Astrocyte of the cerebellum (primary cell): ENCODE results near the gene ATRX.
A peak's percentile ranks its signal among the peaks of the same experiment; 100 is the strongest.
"Not testable (repeated sequence)": the region's sequence is repeated elsewhere in the genome, so short reads cannot be mapped to it uniquely, and the experiment has no call there.

Experiments
- DNase-seq: peaks from one replicate; pipeline ENCODE4 v3.0.0-alpha.2; 2011; ENCODE audit warnings: low read depth
- H3K4me3 ChIP-seq: 2 replicates; pipeline ENCODE4 v1.5.1; 2011; ENCODE audit warnings: mild to moderate bottlenecking, low read depth, low read length, moderate library complexity
- CTCF ChIP-seq: IDR thresholded peaks from 2 replicates; pipeline ENCODE4 v1.5.1; 2012; ENCODE audit warnings: low read length, low read depth, moderate library complexity, mild to moderate bottlenecking; ENCODE audit errors: missing control alignments
- in situ Hi-C: cut with HindIII; loops from 2 replicates; pipeline ENCODE4 v1.10.0; 2017; ENCODE audit warnings: low sequenced_read_pairs

The ATRX gene

GRCh38 chrX:77519765-77520164, 266.3 kb downstream of the ATRX start:
- DNase-seq = no peak
- no peak for TF ChIP-seq CTCF
- in situ Hi-C loops = no loop called here
- no peak overlapping the region for H3K4me3 ChIP-seq

DNA sequence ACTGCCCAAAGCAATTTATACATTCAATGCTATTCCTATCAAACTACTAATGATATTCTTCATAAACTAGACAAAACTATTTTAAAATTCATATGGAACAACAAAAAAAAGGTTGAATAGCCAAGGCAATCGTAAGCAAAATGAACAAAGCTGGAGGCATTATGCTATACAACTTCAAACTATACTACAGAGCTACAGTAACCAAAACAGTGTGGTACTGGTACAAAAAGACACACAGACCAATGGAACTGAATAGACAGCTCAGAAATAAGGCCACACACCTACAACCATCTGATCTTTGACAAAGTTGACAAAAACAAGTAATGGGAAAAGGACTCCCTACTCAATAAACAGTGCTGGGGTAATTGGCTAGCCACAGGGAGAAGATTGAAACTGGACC, 271.8 kb downstream of the ATRX start:
- in situ Hi-C loops = no loop called here

DNA sequence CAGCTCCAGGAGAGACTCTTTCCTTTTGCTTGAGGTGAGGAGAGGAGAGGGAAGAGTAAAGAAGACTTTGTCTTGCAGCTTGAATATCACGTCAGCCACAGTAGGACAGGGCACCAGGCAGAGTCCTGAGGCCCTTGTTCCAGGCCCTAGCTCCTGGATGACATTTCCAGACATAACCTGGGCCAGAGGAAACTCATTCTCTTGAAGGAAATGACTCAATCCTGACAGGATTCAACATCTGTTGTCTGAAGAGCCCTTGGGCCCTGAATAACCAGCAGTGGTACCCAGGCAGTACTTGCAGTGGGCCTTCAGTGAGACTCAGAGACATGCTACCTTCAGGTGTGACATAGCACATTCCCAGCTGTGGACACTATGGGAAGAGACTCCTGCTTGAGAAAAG, 276.0 kb downstream of the ATRX start:
- in situ Hi-C loops = no loop called here
- H3K4me3 ChIP-seq = no peak overlapping the region
- DNase-seq = no peak
- TF ChIP-seq CTCF = no peak

More for the DNA sequence above, 271.8 kb downstream of the ATRX start:
- H3K4me3 ChIP-seq = no peak overlapping the region
- TF ChIP-seq CTCF = no peak
- DNase-seq = no peak

DNA sequence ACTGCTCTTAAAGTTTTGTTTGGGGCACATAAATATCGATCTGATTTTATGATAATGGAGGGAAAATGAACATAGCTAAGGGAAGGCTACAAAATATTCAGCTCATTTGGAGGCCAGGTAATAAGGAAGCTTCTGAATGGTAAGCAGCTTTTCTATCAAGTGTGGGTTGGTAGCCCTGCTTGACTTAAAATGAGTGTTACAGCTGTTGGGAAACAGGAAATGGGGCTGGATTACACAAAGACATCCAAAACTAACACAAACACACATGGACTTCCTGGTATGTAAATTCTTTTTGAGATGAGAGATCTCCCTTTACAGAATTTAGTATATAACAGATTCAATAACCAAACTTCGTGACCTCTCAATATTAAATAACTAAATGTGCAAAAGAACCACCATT, 280.8 kb downstream of the ATRX start:
- no peak overlapping the region for H3K4me3 ChIP-seq
- DNase-seq = peak; percentile 5
- TF ChIP-seq CTCF = no peak
- in situ Hi-C loops = no loop called here

DNA sequence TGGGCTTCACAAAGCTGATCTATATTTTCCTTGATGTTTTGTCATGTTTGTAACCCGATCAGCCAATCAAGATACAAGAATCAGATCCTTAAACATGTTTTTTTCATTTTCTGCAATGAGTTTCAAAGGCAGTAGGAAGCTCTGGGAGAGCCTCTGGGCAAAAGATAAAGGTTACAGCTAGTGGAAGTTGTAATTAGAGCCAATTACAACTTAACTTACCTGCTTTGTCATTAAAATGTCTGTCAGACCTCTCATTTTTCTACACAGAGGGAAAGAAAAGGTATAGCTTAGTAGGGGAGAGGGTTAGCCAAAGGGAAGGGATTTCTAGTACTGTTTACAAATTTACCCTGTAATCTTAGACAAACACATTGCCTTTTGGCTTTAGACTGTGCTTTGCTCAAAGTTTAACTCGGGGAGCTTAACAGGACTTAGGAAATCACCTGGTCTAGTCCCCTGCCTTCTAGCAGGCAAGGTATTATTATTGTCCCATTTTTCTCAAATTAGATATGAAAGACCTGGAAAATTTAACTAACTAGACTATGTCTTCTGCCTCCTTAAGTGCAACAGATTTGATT, 283.0 kb downstream of the ATRX start:
- in situ Hi-C loops = no loop called here
- no peak for DNase-seq
- no peak overlapping the region for H3K4me3 ChIP-seq
- TF ChIP-seq CTCF = no peak

DNA sequence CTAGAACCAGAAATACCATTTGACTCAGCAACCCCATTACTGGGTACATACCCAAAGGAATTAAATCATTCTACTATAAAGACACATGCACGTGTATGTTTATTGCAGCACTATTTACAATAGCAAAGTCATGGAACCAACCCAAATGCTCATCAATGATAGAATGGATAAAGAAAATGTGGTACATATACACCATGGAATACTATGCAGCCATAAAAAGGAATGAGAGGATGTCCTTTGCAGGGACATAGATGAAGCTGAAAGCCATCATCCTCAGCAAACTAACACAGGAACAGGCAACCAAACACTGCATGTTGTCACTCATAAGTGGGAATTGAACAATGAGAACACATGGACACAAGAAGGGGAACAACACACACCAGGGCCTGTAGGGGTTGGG, 285.9 kb downstream of the ATRX start:
- H3K4me3 ChIP-seq, DNase-seq, in situ Hi-C loops: not testable (repeated sequence)

DNA sequence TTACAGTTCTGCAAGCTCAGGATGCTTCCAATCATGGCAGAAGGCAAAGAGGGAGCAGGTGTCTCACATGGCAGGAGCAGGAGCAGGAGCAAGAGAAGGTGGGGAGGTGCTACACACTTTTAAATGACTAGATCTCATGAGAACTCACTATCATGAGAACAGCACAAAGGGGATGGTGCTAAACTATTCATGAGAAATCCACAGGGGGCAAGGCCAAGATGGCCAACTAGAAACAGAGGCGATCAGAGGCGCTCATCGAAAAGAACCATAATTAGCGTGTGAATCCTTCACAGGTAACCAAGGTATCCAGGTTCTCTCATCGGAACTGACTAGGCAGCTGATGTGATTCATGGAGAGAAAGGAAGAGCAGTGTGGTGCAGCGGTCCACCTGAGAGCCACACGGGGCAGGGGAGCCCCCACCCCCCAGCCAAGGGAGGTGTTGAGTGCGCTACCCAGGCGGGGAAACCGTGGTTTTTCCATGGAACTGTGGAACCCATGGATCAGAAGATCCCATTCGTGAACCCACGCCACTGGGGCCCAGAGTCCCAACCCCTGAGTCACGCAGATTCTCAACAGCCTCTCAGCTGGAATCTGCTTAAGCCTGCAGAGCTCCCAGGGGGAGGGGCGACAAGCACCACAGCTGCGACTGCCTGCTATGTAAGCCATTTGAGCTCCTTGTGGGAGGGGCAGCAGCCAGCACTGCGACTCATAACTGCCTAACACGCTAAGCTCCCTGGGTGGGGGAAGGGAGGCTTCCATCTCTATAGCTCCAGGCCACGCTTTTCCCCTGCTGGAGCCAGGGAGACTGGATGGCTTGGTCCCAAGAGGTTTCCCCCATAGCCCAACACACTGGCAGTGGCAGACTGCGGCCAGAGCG, 292.1 kb downstream of the ATRX start:
- no peak for TF ChIP-seq CTCF
- in situ Hi-C loops = no loop called here
- DNase-seq = peak; percentile 2
- no peak overlapping the region for H3K4me3 ChIP-seq
